ENCODE data around the gene C1QTNF3. TPM values are rescaled to one million over a fixed set of nuclear protein-coding genes. Genes with fewer than 3 reads are reported as not detected.

The C1QTNF3 gene
- total and polyA plus RNA-seq, 12 donors, result 0.42 to 13.0 (median 1.9) TPM

GRCh38 chr5:34045023-34045422, 2.0 kb upstream of the C1QTNF3 start:
- H3K27me3 ChIP-seq, result no peaks in the 10 kb centered on the region
- no peak overlapping the region for H3K27ac ChIP-seq
- TF ChIP-seq POLR2A (IDR thresholded peaks at IDR 0.05), result no peak
- TF ChIP-seq CTCF (IDR thresholded peaks at IDR 0.05), result no peak
- no peak for DNase-seq
- no peaks in the 10 kb centered on the region for H3K36me3 ChIP-seq (replicated peaks in 1 of 2)
- intact Hi-C loops (cut with DNase I), result no loop called here
- H3K9me3 ChIP-seq (replicated peaks in 1 of 3), result no peaks in the 10 kb centered on the region
- no peak overlapping the region for H3K4me3 ChIP-seq
- peaks cover 3 to 12% of the 10 kb centered on the region in 2 donors for H3K4me1 ChIP-seq (replicated peaks in 1 of 2)
- 78 to 93% (median 86%) methylated on average over 3 of the region's 3 CpGs for WGBS, 4 donors

GRCh38 chr5:34042321-34042720, 692 bp downstream of the C1QTNF3 start:
- DNase-seq, result peak; percentile 21 to 78 (median 55)
- intact Hi-C loops (cut with DNase I), result no loop called here

GRCh38 chr5:34041247-34041972, 1.6 kb downstream of the C1QTNF3 start:
- H3K4me1 ChIP-seq (replicated peaks in 1 of 2), result peaks cover 3 to 15% of the 10 kb centered on the region in 2 donors
- DNase-seq, result no peak
- no peaks in the 10 kb centered on the region for H3K27me3 ChIP-seq
- no peak overlapping the region for H3K4me3 ChIP-seq
- H3K27ac ChIP-seq, result peak overlapping the region in 1 of 5 donors; percentile 10
- no peaks in the 10 kb centered on the region for H3K36me3 ChIP-seq (replicated peaks in 1 of 2)
- TF ChIP-seq CTCF (IDR thresholded peaks at IDR 0.05), result no peak
- TF ChIP-seq POLR2A (IDR thresholded peaks at IDR 0.05), result no peak
- WGBS, 4 donors, result 67 to 88% (median 79%) methylated on average over 1 of the region's 1 CpG
- H3K9me3 ChIP-seq (replicated peaks in 1 of 3), result no peaks in the 10 kb centered on the region
- intact Hi-C loops (cut with DNase I), result no loop called here

More at GRCh38 chr5:34042321-34042720, 692 bp downstream of the C1QTNF3 start:
- Histone ChIP-seq H3K36me3 (replicated peaks in 1 of 2) (no peaks in the 10 kb centered on the region), H3K27me3 (no peaks in the 10 kb centered on the region), H3K4me3 (no peak overlapping the region), H3K27ac (peak overlapping the region in 1 of 5 donors; percentile 21), H3K4me1 (replicated peaks in 1 of 2) (peaks cover 3 to 15% of the 10 kb centered on the region in 2 donors), H3K9me3 (replicated peaks in 1 of 3) (no peaks in the 10 kb centered on the region)
- TF ChIP-seq POLR2A (IDR thresholded peaks at IDR 0.05) (no peak), CTCF (IDR thresholded peaks at IDR 0.05) (no peak)
- 53 to 69% (median 60%) methylated on average over 7 of the region's 7 CpGs for WGBS, 4 donors

GRCh38 chr5:34040472-34040871, 2.5 kb downstream of the C1QTNF3 start:
- H3K27me3 ChIP-seq, result no peaks in the 10 kb centered on the region
- no peak overlapping the region for H3K4me3 ChIP-seq
- H3K36me3 ChIP-seq (replicated peaks in 1 of 2), result no peaks in the 10 kb centered on the region
- WGBS, 4 donors, result 70 to 94% (median 79%) methylated on average over 3 of the region's 3 CpGs
- intact Hi-C loops (cut with DNase I), result no loop called here
- peaks cover 3 to 15% of the 10 kb centered on the region in 2 donors for H3K4me1 ChIP-seq (replicated peaks in 1 of 2)
- DNase-seq, result no peak
- H3K27ac ChIP-seq, result no peak overlapping the region
- TF ChIP-seq POLR2A (IDR thresholded peaks at IDR 0.05) (no peak), CTCF (IDR thresholded peaks at IDR 0.05) (no peak)
- H3K9me3 ChIP-seq (replicated peaks in 1 of 3), result no peaks in the 10 kb centered on the region
